Kidney tubule cell (primary cell): ENCODE data around the gene LYL1.

Source experiments
- DNase-seq: peaks from one replicate; pipeline ENCODE4 v3.0.0-alpha.2; 2018; ENCODE audit warnings: low spot score

LYL1 gene

DNA sequence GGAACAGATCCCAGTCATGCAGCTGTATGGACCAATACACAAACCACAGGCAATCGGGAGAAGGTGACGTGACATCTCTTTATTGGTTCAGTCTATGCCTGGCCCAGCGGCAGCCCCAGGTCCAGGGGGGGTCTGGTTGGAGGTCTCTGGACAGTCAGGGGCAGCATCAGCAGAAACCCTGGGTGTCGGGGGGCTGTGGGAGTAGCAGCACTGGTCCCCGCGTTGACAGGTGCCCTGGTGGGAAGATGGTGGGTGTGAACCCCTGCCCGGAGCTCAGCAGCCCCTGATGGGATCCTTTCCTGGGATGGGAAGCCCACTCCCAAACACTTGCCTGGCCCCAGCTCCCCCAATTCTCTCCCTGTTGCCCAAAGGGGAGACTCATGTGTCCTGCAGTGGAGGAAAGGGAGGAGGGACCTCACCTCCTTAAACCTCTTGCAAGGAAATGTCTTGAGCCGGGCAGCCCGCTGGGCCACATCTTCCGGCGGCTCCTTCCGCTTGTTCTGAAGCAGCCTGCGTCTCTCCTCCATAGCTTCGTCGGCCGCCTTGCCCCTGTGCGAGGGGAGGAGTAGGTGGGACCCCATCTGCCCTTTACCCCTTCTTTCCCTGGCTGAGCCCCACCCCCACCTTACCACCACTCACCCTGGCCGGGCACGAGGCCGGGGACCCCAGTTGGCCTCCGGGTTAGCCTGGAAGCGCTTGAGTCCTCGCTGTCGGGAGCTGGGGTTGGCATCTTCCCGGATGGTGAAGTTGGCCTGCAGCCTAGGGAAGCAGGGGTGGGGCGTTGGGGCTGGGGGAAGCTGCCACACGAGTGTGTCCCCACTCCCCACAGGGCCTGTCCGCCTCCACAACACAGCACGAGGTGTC is 2.4 kb upstream of the LYL1 start:
- DNase-seq: no peak

DNA sequence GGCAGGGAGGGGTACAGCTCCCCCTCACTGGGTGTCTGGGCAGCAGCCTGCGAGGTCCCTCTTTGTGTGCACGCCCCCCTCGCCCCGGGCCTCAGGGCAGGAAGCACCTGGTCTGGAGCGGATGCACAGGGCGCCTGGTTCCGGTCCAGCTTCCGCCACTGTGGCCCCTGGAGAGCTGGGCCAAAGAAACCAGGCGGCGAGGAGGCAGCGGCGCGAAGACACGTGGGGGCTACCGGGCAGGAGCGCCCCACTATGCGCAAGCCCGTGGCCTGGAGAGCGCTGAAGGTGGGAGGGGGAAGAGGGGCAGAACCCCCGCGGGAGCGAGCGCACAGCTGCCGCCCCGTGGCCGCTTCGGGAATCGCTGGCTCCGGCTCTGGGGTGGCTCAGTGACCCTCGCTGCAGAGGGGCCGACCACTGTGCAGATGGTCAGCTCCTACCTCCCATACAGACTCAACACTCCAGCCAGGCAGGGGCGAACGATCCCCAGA is 1.7 kb upstream of the LYL1 start:
- no peak for DNase-seq

DNA sequence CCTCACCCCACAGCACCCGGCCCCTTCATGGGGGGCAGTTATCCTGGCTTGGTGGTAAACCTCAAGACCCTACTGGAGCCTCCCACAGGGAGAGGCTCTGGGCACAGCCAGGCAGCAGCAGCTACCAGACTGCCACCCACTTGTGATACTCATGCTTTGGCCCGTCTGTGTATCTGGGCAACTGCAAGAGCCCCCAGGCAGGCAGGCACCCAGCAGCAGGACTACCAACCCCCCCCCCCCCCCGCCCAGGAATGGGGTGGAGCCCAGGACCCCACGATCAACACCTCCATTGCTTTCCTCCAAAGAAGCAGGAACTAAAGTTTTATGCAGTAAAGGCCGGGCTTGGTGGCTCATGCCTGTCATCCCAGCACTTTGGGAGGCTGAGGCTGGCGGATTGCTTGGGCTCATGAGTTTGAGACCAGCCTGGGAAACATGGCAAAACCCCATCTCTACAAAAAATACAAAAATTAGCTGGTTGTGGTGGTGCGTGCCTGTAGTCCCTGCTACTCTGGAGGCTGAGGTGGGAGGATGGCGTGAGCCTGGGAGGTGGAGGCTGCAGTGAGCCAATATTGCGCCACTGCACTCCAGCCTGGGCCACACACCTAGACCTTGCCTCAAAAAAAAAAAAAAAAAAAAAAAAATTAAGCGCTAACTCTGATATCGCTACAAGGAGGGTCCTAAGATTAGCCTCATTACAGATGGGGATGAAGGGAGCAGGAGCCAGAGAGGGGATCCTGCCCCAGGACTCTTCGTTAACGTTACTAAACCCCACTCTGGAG is 1.1 kb upstream of the LYL1 start:
- no peak for DNase-seq

DNA sequence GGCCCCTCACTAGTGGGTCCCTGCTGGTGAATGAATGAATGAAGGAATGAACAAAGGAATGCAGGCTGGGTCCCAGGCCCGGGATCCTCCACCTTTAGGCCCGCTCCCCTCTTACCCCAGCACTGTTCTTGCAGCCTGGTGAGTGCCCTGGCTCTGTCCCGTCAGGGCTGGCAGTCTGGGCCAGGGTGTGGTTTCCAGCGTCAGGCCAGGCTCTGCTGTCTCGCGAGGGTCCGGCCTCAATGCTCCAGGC is 317 bp downstream of the LYL1 start:
- DNase-seq: no peak

DNA sequence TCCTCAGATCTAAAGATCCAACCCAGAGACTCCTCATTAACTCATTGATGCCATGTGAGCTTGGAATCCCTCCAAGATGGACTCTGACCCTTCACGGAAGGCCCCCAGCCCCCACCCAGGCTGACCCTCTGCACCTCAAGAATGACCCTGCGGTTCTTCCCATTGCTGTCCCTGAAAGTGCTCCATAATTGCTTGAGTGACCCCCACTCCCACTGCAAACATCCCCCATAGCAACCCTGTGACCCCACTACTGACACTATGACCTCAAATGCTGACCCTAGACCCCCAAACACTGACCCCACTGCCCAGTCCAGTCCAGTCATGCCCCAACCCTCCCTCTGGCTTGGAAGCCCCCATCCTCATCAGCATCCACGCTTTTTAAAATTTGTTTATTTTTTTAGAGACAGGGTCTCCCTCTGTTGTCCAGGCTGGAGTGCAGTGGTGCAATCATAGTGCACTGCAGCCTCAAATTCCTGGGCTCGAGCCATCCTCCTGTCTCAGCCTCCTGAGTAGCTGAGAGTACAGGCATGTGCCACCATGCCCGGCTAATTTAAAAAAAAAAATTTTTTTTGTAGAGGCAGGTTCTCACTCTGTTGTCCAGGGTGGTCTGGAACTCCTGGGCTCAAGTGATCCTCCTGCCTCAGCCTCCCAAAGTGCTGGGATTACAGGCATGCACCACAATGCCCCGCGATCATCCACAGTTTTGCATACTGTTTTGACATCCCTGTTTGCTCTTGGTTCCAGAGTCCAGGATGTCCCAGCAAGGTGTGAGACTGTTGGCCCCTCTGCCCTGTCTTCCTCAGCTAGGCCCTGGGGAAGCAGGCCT is 855 bp downstream of the LYL1 start:
- no peak for DNase-seq

DNA sequence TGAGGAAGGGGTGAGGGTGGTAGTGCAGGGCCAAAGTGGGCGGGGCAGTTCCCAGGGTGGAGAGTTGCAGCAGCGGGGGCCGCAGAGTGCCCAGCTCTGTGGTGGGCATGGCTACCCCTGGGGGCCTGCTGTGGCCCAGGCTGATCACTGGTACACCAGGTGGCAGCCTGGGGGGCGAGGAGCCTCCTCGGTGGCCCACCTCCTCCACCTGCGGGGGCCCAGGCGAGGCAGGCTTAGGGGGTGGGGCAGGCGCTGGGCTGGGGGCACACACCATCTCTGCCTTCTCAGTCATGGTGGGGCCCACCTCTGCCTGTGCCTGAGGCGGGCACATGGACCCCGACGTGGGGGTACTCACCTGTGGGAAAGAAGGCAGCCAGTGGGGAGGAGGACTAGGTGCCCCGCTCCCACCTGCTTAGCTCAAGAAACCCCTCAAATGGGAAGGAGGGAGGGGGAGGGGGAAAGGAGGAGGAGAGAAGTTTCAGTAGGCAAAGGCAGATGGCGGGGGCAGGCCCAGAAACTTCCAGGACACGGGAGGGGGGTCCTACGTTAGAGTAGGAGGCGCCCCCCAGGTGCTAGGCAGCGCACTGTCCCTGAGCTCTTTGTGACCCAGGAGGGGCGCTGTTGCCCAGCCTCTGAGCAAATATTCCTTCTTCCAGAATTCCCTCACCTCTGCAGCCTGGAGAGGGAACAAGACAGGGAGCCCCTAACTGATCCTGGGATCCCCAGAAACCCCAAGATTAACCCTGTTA is 1.6 kb downstream of the LYL1 start:
- DNase-seq: no peak

DNA sequence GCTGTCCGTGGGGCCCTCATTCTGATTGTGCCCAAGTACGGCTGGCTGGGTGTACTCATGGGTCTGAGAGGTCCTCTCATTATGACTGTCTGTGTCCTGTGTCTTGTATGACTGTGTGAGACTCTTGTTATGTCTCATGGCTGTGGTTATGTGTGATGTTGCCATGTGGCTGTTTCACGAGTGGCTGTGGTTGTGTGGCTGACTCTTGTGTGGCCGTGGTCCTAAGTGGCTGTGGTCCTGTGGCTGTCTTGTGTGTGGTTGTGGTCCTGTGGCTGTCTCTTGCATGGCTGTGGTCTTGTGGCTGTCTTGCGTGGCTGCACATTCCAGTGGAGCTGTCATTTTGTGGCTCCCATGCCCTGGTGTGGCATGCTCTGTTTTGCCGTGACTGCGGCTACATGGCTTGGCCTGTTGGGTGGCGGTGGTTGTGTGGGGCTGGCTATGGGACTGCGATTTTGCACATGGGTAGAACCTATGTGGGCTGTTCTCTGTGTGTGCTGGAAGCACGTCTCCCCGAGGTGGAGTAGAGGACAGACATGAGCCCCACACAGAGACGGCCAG is 2.5 kb downstream of the LYL1 start:
- DNase-seq: peak; percentile 47

DNA sequence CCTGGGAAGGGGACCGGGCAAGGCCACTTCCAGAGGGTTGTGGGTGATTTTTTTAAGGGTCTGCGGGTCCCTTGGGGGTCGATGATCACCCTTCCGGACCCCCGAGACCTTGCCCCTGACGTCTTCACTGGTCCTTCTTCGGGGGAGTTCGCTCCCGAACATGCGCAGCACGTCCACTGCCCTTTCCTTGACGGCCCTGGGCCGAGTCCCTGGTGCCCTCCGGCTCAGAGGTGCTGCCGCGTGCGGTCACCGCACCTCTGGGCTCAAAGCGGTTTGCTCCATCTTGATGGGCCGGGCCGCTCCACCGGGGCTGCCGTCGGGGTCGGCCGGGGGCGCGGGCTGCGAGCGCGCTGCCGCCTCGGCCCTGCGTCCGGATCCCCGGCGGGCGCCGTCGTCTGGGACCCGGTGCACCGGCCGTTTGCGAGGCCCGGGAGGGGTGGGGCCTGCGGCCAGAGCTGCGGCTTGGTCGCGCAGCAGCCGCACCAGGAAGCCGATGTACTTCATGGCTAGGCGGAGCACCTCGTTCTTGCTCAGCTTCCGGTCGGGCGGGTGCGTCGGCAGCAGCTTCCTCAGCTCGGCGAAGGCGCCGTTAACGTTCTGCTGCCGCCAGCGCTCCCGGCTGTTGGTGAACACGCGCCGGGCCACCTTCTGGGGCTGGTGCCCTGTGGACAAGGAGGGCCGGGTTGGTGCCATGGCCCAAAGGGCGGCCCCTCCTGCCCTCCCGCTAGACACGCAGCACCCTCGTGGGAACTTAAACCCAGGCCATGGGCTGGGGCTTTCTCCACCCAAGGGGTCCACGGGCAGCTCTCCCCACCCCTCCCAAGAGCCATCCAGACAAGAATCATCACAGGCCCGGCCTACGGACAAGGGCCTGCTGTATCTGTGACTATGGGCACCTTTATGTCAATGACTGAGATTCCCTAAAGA is 3.3 kb downstream of the LYL1 start:
- DNase-seq: peak; percentile 31

DNA sequence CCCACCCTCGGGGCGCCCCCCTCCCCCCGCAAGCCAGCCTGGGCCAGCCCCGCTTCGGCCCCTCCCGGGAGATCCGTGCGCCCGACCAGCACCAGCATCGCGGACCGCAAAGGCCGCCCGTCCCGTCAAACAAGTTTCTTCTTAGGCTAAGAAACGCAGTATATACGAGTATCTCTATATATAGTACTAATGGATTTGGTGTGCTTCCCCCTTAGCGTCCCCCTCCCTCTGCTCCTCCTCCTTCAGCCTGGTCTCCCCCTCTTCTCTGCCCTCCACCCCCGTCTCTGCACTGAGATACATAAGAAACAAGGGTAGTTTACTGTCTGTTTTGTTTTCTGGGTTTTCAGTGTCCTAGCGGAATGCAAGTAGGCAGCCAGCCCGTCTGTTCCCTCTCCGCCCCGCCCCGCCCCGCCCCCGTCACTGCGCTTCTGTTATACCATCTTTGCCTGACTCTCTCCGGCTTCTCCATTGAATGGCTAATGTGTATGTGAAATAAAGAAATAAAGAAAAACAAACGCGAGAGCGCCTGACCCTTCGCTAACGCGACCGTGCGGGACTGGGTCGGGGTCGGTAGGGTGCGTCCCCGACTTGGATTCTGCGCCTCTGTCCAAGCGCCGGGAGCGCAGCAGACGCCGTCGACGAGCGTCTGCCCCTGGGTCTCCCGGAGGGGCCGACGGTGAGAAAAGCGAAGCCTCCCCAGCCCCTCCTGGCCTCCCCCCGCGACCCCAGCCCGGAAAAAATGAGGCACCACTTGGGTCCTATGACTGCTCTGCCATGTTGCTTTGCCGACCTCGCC is 4.2 kb downstream of the LYL1 start:
- DNase-seq: no peak

DNA sequence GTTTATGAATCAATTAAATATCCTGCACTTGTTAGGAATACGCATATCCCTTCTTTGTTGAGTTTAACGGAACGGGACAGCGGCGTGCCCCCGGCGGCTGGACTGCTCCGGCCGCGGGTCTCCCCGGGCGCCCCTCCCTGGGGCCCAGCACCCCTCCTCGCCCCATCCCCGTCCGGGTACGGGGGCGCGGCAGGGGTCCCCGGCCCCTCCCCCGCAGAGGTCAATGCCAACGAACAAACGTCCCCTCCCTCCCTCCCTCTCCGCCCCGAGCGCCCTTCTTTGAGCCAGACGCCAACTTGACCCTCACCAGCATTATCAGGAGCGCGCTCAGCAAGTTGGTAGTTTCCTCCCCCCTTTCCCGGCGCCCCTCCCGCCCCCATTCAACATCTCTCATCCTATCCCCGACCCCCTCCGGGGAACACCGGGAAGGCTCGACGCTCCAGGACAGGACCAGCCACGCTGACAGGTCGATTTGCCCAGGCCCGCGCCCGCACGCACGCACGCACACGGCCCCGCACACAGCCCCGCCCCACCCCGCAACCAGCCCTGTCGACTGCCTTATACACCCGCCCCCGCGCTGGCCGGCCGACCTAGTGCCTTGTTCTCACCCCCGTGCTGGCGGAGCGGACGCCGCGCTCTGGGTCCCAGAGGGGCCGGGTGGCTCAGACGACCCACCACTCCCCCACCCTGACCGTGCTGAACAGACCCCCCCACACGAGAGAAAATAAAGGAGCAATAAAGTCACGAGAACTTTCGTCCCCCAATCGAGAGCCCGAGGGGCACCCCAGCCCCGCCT is 5.0 kb downstream of the LYL1 start:
- no peak for DNase-seq

DNA sequence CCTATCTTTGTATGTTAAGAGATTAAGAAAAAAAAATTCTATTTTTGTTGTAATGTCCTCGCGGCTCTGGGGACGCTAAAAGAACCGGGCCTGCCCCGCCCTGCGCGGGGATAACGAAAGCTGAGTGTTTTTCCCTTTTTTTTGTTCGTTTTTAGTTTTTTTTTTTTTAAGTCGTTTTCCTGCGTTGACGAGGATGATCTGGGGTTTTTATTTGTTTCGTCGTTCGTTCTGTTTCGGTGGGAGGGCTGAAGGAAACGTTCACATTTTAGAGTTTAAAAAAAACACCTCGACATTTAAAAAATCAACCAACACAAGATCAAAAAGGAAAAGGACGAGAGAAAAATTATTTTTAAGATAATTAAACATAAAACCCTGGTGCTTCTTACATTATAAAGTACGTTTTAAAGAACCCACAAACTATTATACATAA is 5.6 kb downstream of the LYL1 start:
- no peak for DNase-seq

DNA sequence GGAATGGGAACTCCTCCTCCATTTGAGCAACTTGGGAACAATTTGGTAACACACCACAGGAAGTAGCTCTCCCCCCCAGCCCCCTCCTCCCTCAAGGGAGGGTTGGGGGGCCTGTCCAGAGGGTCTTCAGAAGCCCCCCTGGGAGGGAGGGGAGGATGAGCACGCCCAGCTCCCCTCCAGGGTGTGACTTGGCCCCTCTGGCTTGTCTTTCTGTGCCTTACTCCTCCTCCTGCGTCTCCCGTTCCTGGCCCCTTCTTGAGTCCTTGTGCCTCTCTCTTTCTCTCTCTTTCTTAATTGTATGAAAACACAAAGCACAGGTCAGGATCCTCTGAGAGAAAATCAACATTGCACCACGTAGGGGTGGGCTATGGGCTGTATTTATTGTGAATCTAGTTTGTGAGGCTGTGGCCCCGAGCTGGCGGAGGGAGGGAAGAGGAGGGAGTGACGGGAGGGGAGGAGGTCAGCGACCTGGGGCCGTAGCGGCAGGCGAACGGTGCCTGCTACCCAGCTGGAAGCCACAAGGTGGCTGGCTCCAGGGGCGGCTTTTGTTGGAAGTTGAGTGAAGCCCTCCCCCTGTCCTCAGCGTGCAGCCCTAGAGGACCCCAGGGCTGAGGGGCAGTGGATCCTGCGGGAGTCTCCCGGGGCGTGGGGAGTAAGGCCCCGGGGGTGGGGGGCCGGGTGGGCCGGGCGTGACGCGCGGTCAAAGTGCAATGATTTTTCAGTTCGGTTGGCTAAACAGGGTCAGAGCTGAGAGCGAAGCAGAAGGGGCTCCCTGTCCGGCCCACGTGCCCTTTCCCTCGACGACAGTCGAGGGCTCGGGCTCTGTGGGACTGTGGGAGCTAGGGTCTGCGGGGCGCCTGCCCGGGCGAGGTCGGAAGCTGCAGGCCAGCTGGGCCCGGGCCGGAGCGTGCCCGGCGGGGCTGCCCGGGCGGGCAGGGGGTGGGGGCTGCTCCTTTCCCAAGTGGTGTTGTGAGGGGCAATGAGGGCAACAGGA is 6.4 kb downstream of the LYL1 start:
- peak; percentile 17 for DNase-seq

DNA sequence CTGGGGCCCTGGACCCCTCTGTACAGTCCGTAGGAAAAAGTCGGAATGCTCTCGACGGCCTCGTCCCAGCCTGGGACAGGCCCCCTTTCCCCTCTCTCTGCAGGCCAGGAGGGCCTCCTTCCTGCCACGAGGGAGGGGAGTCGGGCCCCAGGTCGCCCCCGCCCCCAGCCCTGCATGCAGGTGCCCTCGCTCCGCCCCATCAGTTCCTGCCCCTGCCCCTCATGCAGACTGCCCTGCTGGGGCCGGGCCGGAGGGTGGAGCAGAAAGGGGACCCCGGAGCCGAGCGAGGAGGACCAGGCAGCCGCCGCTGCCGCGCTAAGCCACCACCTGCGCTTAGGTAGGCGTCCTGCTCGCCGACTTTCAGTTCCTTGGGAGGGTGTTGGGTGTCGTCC is 7.3 kb downstream of the LYL1 start:
- DNase-seq: no peak

DNA sequence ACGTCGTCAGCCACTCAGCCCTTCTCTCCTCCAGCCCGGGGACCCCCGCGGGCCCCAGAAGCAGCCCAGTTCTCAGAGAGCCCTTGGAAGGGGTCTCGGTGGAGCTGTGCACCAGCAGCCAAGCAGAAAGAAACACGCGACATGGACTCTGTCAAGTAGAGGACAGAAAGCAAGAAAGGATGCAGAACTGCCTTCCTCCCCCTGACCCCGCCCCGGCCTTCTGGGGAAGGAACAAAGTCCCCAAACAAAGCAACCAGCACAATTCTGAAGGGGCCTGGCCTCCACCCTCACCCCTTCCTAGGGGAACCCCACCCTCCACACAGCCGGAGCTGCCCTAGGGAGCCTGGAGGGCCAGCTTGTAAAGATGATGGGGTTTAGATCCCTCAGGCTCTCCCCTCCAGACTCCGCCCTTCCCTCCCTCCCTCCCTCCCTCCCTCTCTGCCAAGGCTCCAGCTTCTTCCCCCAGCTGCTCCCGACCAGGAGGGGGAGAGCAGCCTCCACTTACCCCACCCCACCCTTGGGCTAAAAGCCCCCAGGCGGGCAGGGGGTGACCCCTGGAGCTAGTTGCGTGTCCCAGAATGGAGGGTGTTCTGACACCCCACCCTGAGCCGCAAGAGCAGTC is 7.8 kb downstream of the LYL1 start:
- no peak for DNase-seq

DNA sequence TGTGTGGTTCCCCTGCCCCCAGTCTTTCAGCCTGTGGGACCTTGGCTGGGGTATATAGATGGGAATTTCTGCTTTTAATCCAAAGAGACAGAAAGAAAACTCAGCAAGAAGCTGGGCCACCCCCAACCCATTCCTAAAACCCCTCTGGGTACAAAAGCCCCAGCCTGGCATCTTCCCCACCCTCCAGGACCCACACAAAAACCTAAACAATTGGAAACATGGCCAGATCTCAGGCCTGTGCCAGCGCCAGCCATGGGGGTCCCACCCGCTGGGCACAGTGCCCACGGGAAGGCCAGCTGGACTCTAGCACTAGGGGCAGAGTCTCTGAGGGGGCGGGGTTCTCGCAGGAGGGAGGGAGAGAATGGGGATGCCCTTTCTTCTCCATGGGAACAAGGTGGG is 8.6 kb downstream of the LYL1 start:
- DNase-seq: no peak

DNA sequence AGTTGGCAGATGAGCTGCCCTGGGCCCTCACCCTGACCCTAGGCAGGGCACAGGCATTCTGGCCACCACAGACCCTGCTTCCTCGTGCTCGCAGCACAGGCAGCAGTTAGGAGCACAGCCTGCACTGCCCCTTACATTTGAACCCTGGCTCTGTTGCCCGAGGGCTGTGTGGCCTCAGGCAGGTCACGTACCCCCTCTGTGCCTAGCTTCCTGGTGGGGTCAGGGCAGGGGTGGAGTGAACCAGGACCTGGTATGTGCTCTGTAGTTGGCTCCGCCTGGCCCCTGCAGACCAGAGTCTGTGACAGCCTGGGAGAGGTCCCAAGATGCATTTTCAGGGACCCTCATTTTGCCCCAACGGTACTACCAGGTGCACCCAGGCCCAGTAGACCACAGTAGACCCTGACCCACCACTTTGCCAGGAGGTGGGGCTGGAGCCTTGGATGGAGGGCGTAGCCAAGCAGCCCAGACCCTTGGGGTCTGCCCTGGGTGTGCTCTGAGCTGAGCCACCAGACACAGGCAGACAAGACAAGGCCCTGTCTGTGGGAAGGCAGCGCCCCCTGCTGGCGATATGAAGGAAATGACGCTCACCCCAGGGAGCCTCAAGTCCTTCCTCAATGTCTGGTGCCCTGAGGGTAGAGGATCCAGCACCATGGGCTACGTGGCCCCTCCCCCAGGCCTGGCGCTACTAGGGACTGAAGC is 9.1 kb downstream of the LYL1 start:
- peak; percentile 80 for DNase-seq
